NT2/D1 (cell line): Measurements from ENCODE around the gene RNF133.

Source experiments
- SUZ12 ChIP-seq: IDR thresholded peaks from 2 replicates; pipeline ENCODE4 v1.6.1; 2011; ENCODE audit not compliant: insufficient read length, insufficient read depth; ENCODE audit errors: extremely low read depth
- YY1 ChIP-seq: IDR thresholded peaks from 2 replicates; pipeline ENCODE4 v1.6.1; 2011; ENCODE audit not compliant: insufficient read length, insufficient read depth
- ZNF274 ChIP-seq: IDR thresholded peaks from 2 replicates; pipeline ENCODE4 v1.6.1; 2011; ENCODE audit warnings: mild to moderate bottlenecking, low read depth, low read length

- TF ChIP-seq YY1 (no peak), ZNF274 (no peak), SUZ12 (no peak)
These were observed 21.8 kb downstream of the RNF133 start for GRCh38 chr7:122677149-122677548.
